Activated CD8-positive, alpha-beta T cell treated with anti-CD3 and anti-CD28 coated beads, Interleukin-2, amount 10 ng/mL, durations not matched to agents 7 days and 5 days (primary cell): ENCODE results near the gene RAPGEF1. TPM values are rescaled to one million over a fixed set of nuclear protein-coding genes. Genes with fewer than 3 reads are reported as not detected.
A peak's percentile ranks its signal among the peaks of the same experiment; 100 is the strongest.
"Not testable (repeated sequence)": the region's sequence is repeated elsewhere in the genome, so short reads cannot be mapped to it uniquely, and the experiment has no call there.

Experiments
- ATAC-seq: fragments of 150-1000 bp; cut with Tn5 transposase; one replicate; pipeline ENCODE4 v1.10.0; 2021; ENCODE audit warnings: moderate library complexity
- CTCF ChIA-PET: fragments of 350-600 bp; sonication (Branson Sonifier 250); formaldehyde crosslinking; loops from one replicate; lab custom pipeline; 2021; ENCODE audit warnings: antibody characterized with exemption; lab: Charles Lee
- POLR2A ChIA-PET: fragments of 350-600 bp; sonication (Branson Sonifier 250); formaldehyde crosslinking; loops from one replicate; lab custom pipeline; 2021; ENCODE audit warnings: antibody characterized with exemption; lab: Charles Lee
- DNase-seq: peaks from one replicate; pipeline ENCODE4 v3.0.0-alpha.2; 2020
- H3K27ac Mint-ChIP-seq: one replicate; pipeline ENCODE4 v1.8.0; 2021; ENCODE audit warnings: mild to moderate bottlenecking, mixed read lengths
- H3K27me3 Mint-ChIP-seq: one replicate; pipeline ENCODE4 v1.8.0; 2021; ENCODE audit warnings: low read depth, mixed read lengths
- H3K36me3 Mint-ChIP-seq: one replicate; pipeline ENCODE4 v1.8.0; 2021; ENCODE audit warnings: low read depth, mixed read lengths
- H3K4me1 Mint-ChIP-seq: one replicate; pipeline ENCODE4 v1.8.0; 2021; ENCODE audit warnings: low read depth, mixed read lengths
- H3K4me3 Mint-ChIP-seq: one replicate; pipeline ENCODE4 v1.8.0; 2021; ENCODE audit warnings: mild to moderate bottlenecking, mixed read lengths
- H3K9me3 Mint-ChIP-seq: one replicate; pipeline ENCODE4 v1.8.0; 2022; ENCODE audit warnings: mixed read lengths; ENCODE audit not compliant: insufficient read depth
- total RNA-seq, 2 experiments: library from RNA; stranded (reverse); gene quantifications; one replicate each; pipeline ENCODE4 v1.2.3, GENCODE V29; 2021

The RAPGEF1 gene
- total RNA-seq, 2 experiments from 2014 or later: 128 TPM

GRCh38 chr9:131657456-131657855 lies 82.4 kb downstream of the RAPGEF1 start:
- POLR2A ChIA-PET: interaction anchor here (1.9 to 2.3 kb wide), 2 partner anchors 11 to 18 kb away, joined by 4 to 9 read pairs; no protein-coding TSS in a partner anchor
- ATAC-seq (no peak), DNase-seq (no peak)
- CTCF ChIA-PET: no interaction called here
- Mint-ChIP-seq H3K27me3 (no peaks in the 10 kb centered on the region), H3K4me3 (no peak overlapping the region), H3K9me3 (no peaks in the 10 kb centered on the region), H3K27ac (no peak overlapping the region), H3K4me1 (peaks cover 67% of the 10 kb centered on the region), H3K36me3 (peaks cover 17% of the 10 kb centered on the region)

GRCh38 chr9:131657037-131657377 lies 82.9 kb downstream of the RAPGEF1 start:
- Mint-ChIP-seq H3K4me1 (peaks cover 64% of the 10 kb centered on the region), H3K27ac (peak overlapping the region; percentile 84), H3K9me3 (no peaks in the 10 kb centered on the region), H3K36me3 (peaks cover 17% of the 10 kb centered on the region), H3K27me3 (no peaks in the 10 kb centered on the region), H3K4me3 (peak overlapping the region; percentile 13)
- DNase-seq (no peak), ATAC-seq (peak; percentile 52)
- ChIA-PET CTCF (interaction anchor here (0.8 to 1.4 kb wide), 4 partner anchors 14 to 76 kb away, joined by 3 to 4 read pairs (median 4); no protein-coding TSS in a partner anchor), POLR2A (interaction anchor here (0.8 to 1.1 kb wide), 3 partner anchors 12 to 87 kb away, joined by 3 read pairs; no protein-coding TSS in a partner anchor)

GRCh38 chr9:131656356-131657036 lies 83.4 kb downstream of the RAPGEF1 start:
- ATAC-seq: peak; percentile 95
- Mint-ChIP-seq H3K9me3 (no peaks in the 10 kb centered on the region), H3K27me3 (no peaks in the 10 kb centered on the region), H3K36me3 (peaks cover 15% of the 10 kb centered on the region), H3K4me3 (peak overlapping the region; percentile 13), H3K27ac (peak overlapping the region; percentile 84), H3K4me1 (peaks cover 65% of the 10 kb centered on the region)
- POLR2A ChIA-PET: interaction anchor here (0.8 to 1.1 kb wide), 3 partner anchors 12 to 87 kb away, joined by 3 read pairs; no protein-coding TSS in a partner anchor
- peak; percentile 80 for DNase-seq
- CTCF ChIA-PET: interaction anchor here (0.8 to 4.8 kb wide), 5 partner anchors 13 to 84 kb away, joined by 3 to 21 read pairs (median 4); partner anchors contain the start of gene RAPGEF1

GRCh38 chr9:131654369-131654768 lies 85.5 kb downstream of the RAPGEF1 start:
- ChIA-PET POLR2A (interaction anchor here (0.9 kb wide), 1 partner anchor 17 kb away, joined by 3 read pairs; no protein-coding TSS in a partner anchor), CTCF (interaction anchor here (1.1 to 4.8 kb wide), 4 partner anchors 12 to 86 kb away, joined by 3 to 21 read pairs (median 4); partner anchors contain the start of gene RAPGEF1)
- not testable (repeated sequence) for ATAC-seq, H3K27ac Mint-ChIP-seq, H3K4me3 Mint-ChIP-seq, H3K9me3 Mint-ChIP-seq, DNase-seq, H3K27me3 Mint-ChIP-seq
- Mint-ChIP-seq H3K36me3 (peaks cover 27% of the 10 kb centered on the region), H3K4me1 (peaks cover 54% of the 10 kb centered on the region)

- no peak for ATAC-seq
Measured at GRCh38 chr9:131651599-131651998, 88.3 kb downstream of the RAPGEF1 start.

GRCh38 chr9:131651160-131651559 lies 88.7 kb downstream of the RAPGEF1 start:
- Mint-ChIP-seq H3K9me3 (no peaks in the 10 kb centered on the region), H3K27me3 (no peaks in the 10 kb centered on the region), H3K36me3 (peaks cover 26% of the 10 kb centered on the region), H3K27ac (no peak overlapping the region), H3K4me1 (peaks cover 24% of the 10 kb centered on the region), H3K4me3 (no peak overlapping the region)
- DNase-seq (no peak), ATAC-seq (no peak)
- ChIA-PET POLR2A (no interaction called here), CTCF (no interaction called here)

More at GRCh38 chr9:131651599-131651998, 88.3 kb downstream of the RAPGEF1 start:
- Mint-ChIP-seq H3K27ac (no peak overlapping the region), H3K27me3 (no peaks in the 10 kb centered on the region), H3K4me3 (no peak overlapping the region), H3K9me3 (no peaks in the 10 kb centered on the region), H3K36me3 (peaks cover 28% of the 10 kb centered on the region), H3K4me1 (peaks cover 28% of the 10 kb centered on the region)
- CTCF ChIA-PET: interaction anchor here (0.9 to 4.8 kb wide), 3 partner anchors 18 to 89 kb away, joined by 3 to 21 read pairs (median 3); partner anchors contain the start of gene RAPGEF1
- no peak for DNase-seq
- POLR2A ChIA-PET: no interaction called here

GRCh38 chr9:131650254-131650653 lies 89.6 kb downstream of the RAPGEF1 start:
- ChIA-PET CTCF (no interaction called here), POLR2A (interaction anchor here (0.5 kb wide), 1 partner anchor 69 kb away, joined by 3 read pairs; no protein-coding TSS in a partner anchor)
- DNase-seq: no peak
- no peak overlapping the region for H3K4me3 Mint-ChIP-seq
- no peak for ATAC-seq
- H3K9me3 Mint-ChIP-seq: no peaks in the 10 kb centered on the region
- peaks cover 24% of the 10 kb centered on the region for H3K4me1 Mint-ChIP-seq
- no peaks in the 10 kb centered on the region for H3K27me3 Mint-ChIP-seq
- H3K36me3 Mint-ChIP-seq: peaks cover 24% of the 10 kb centered on the region
- no peak overlapping the region for H3K27ac Mint-ChIP-seq

GRCh38 chr9:131649646-131650045 lies 90.2 kb downstream of the RAPGEF1 start:
- DNase-seq (no peak), ATAC-seq (no peak)
- no peak overlapping the region for H3K4me3 Mint-ChIP-seq
- H3K36me3 Mint-ChIP-seq: peaks cover 28% of the 10 kb centered on the region
- CTCF ChIA-PET: no interaction called here
- peaks cover 22% of the 10 kb centered on the region for H3K4me1 Mint-ChIP-seq
- POLR2A ChIA-PET: no interaction called here
- no peaks in the 10 kb centered on the region for H3K27me3 Mint-ChIP-seq
- no peaks in the 10 kb centered on the region for H3K9me3 Mint-ChIP-seq
- H3K27ac Mint-ChIP-seq: no peak overlapping the region

- H3K4me3 Mint-ChIP-seq: no peak overlapping the region
- H3K4me1 Mint-ChIP-seq: peaks cover 28% of the 10 kb centered on the region
- peak overlapping the region; percentile 79 for H3K27ac Mint-ChIP-seq
- DNase-seq (no peak), ATAC-seq (peak; percentile 29)
- peaks cover 41% of the 10 kb centered on the region for H3K36me3 Mint-ChIP-seq
- ChIA-PET POLR2A (no interaction called here), CTCF (interaction anchor here (2.1 kb wide), 1 partner anchor 95 kb away, joined by 9 read pairs; no protein-coding TSS in a partner anchor)
- H3K9me3 Mint-ChIP-seq: no peaks in the 10 kb centered on the region
- no peaks in the 10 kb centered on the region for H3K27me3 Mint-ChIP-seq
Measured at GRCh38 chr9:131645078-131645776, 94.6 kb downstream of the RAPGEF1 start.

- DNase-seq (no peak), ATAC-seq (peak; percentile 48)
- H3K4me1 Mint-ChIP-seq: peaks cover 28% of the 10 kb centered on the region
- no peaks in the 10 kb centered on the region for H3K9me3 Mint-ChIP-seq
- H3K36me3 Mint-ChIP-seq: peaks cover 42% of the 10 kb centered on the region
- CTCF ChIA-PET: interaction anchor here (0.6 to 3.0 kb wide), 12 partner anchors 11 to 101 kb away, joined by 3 to 12 read pairs (median 4); no protein-coding TSS in a partner anchor
- H3K27ac Mint-ChIP-seq: peak overlapping the region; percentile 72
- H3K27me3 Mint-ChIP-seq: no peaks in the 10 kb centered on the region
- no peak overlapping the region for H3K4me3 Mint-ChIP-seq
- POLR2A ChIA-PET: interaction anchor here (0.6 to 2.1 kb wide), 3 partner anchors 35 to 96 kb away, joined by 3 to 8 read pairs (median 3); no protein-coding TSS in a partner anchor
Measured at GRCh38 chr9:131642496-131643083, 97.3 kb downstream of the RAPGEF1 start.
